Measurements from ENCODE around the gene ARHGAP18. TPM values are rescaled to one million over a fixed set of nuclear protein-coding genes. Genes with fewer than 3 reads are reported as not detected.
A peak's percentile ranks its signal among the peaks of the same experiment; 100 is the strongest.

The ARHGAP18 gene
- total RNA-seq, 2 donors from 2014 or later: 18.7 to 28.3 TPM

DNA sequence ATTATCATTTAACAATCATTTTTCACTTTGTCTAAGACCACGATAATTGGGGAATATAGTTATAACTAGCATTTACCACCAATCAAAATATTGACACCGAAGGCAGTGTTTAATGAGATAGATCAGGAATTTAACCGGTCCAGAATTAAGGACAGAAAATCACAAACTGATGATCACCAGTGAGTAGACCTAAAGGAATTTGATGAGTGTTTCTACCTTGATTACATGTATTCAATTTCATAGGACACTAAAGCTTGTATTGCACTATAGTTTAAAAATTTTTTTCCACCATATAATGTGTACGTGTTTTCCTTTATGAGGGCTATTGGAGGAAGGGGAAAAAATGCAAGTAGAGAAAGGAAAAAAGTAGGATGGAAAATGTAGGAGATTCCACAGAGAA, 22.6 kb upstream of the ARHGAP18 start:
- no peaks in the 10 kb centered on the region for H3K27me3 ChIP-seq

DNA sequence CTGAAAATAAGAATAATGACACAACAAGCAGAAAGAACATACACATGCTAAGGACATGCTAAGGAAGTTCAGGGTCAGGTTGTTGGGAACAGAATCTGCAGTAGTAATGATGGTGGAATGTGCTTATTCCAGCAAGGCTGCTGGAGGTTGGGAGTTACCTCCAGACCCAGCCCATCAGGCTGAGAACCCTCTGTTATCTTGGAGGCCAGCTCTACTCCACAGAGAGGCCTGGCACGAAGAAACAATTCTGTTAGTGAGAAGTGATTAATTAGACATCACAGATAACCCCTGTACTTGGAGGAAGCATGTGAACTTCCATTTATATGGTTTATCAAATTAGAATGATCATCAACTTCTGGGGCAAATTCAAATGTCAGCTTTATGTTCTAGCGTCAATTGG, 22.1 kb upstream of the ARHGAP18 start:
- no peaks in the 10 kb centered on the region for H3K36me3 ChIP-seq
- intact Hi-C loops (cut with DNase I): loop anchor here (5.0 kb wide), 1 partner anchor 235 kb away; no protein-coding TSS in a partner anchor
- no peak overlapping the region for H3K4me3 ChIP-seq
- H3K27ac ChIP-seq: no peak overlapping the region
- no peak for DNase-seq
- H3K4me1 ChIP-seq: no peaks in the 10 kb centered on the region
- no peaks in the 10 kb centered on the region for H3K27me3 ChIP-seq
- H3K9ac ChIP-seq (ENCODE audit: low read depth in 2 of 2, low read length in 2 of 2): no peak overlapping the region
- no peaks in the 10 kb centered on the region for H3K9me3 ChIP-seq
- TF ChIP-seq, protein P1, sequence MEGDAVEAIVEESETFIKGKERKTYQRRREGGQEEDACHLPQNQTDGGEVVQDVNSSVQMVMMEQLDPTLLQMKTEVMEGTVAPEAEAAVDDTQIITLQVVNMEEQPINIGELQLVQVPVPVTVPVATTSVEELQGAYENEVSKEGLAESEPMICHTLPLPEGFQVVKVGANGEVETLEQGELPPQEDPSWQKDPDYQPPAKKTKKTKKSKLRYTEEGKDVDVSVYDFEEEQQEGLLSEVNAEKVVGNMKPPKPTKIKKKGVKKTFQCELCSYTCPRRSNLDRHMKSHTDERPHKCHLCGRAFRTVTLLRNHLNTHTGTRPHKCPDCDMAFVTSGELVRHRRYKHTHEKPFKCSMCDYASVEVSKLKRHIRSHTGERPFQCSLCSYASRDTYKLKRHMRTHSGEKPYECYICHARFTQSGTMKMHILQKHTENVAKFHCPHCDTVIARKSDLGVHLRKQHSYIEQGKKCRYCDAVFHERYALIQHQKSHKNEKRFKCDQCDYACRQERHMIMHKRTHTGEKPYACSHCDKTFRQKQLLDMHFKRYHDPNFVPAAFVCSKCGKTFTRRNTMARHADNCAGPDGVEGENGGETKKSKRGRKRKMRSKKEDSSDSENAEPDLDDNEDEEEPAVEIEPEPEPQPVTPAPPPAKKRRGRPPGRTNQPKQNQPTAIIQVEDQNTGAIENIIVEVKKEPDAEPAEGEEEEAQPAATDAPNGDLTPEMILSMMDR (IDR thresholded peaks at IDR 0.05): no peak

More for the DNA sequence above, 22.6 kb upstream of the ARHGAP18 start:
- Histone ChIP-seq H3K4me3 (no peak overlapping the region), H3K9me3 (no peaks in the 10 kb centered on the region), H3K4me1 (no peaks in the 10 kb centered on the region), H3K36me3 (no peaks in the 10 kb centered on the region), H3K9ac (ENCODE audit: low read depth in 2 of 2, low read length in 2 of 2) (no peak overlapping the region), H3K27ac (no peak overlapping the region)
- TF ChIP-seq, protein P1 (IDR thresholded peaks at IDR 0.05): no peak
- DNase-seq: no peak
- intact Hi-C loops (cut with DNase I): loop anchor here (5.0 kb wide), 1 partner anchor 235 kb away; no protein-coding TSS in a partner anchor

DNA sequence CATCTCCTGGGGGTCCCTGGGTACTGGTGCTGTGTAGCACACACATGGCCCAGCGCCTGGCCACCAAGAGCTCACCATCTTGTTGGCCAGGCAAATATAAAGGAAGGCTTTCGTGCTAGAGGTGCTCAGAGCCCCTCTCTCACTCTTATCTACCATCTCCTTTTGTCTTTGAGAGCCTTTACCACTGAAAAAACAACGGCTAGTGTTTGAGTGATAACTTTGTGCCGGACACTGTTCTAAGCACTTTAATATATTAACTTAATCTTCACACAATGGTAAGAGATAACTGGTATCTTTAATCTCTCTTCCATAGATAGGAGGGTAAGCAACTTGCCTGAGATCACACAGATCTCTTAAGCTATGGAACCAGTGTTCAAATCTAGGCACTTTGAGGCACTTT, 21.5 kb upstream of the ARHGAP18 start:
- DNase-seq: no peak
- no peak overlapping the region for H3K4me3 ChIP-seq
- H3K9me3 ChIP-seq: no peaks in the 10 kb centered on the region
- no peak overlapping the region for H3K9ac ChIP-seq (ENCODE audit: low read depth in 2 of 2, low read length in 2 of 2)
- intact Hi-C loops (cut with DNase I): loop anchor here (5.0 kb wide), 1 partner anchor 234 kb away; no protein-coding TSS in a partner anchor
- no peak overlapping the region for H3K27ac ChIP-seq
- no peaks in the 10 kb centered on the region for H3K4me1 ChIP-seq
- TF ChIP-seq, protein P1 (IDR thresholded peaks at IDR 0.05): no peak
- no peaks in the 10 kb centered on the region for H3K36me3 ChIP-seq
- H3K27me3 ChIP-seq: no peaks in the 10 kb centered on the region

DNA sequence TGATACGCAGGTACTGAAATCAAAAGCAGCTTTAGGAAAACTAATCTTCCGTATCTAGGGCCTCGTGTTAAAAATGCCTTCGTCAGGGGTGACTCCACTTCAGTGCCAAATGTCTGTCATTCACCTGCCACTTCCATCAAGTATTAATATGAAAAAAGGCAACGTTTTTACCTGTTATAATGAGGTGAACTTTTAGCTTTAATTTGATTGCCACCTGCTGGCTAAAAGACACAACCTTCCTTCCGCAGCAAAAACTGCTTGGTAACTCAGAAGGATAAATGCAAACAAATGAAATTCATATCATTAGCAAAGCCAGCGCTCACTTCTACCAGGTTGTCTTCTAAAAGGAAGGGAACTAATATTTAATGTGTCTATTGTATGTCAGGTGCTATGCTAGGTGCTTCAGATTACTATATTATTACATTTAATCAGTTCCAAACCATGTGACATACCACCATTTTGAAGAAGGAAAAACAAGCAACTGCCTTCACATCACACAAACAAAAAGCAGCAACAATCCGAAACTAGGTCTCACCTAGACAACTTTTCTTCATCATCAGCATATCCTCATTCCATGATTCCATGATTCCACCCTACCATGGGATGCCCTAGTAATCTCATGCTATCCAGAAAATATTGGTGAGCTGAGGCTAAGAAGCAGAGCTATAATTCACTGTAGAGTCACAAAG, 20.6 kb upstream of the ARHGAP18 start:
- Histone ChIP-seq H3K9ac (ENCODE audit: low read depth in 2 of 2, low read length in 2 of 2) (no peak overlapping the region), H3K27ac (no peak overlapping the region), H3K4me1 (no peaks in the 10 kb centered on the region), H3K4me3 (no peak overlapping the region), H3K9me3 (no peaks in the 10 kb centered on the region), H3K36me3 (no peaks in the 10 kb centered on the region), H3K27me3 (no peaks in the 10 kb centered on the region)
- TF ChIP-seq, protein P1 (IDR thresholded peaks at IDR 0.05): peak; percentile 54
- intact Hi-C loops (cut with DNase I): loop anchor here (5.0 kb wide), 1 partner anchor 233 kb away; no protein-coding TSS in a partner anchor
- DNase-seq: no peak

DNA sequence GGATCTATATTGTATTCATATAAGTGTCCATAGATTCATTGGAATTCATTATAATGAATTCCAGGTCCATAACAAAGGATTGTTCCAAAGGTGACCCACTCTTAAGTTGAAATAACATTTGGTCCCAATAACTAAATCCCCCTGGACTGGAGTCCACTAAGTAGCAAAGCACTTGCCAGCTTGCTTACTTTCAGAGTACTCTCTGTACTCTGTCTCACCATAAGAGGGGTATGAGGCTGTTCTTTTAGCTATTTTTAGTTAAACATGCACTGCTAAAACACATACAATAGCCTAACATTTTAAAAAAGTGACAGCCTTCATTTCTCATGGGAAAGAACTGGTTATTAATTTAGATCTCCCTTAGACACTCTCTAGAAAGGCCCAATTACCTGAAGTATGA, 16.7 kb upstream of the ARHGAP18 start:
- no peak overlapping the region for H3K9ac ChIP-seq (ENCODE audit: low read depth in 2 of 2, low read length in 2 of 2)
- H3K27ac ChIP-seq: no peak overlapping the region
- no peaks in the 10 kb centered on the region for H3K27me3 ChIP-seq
- H3K36me3 ChIP-seq: no peaks in the 10 kb centered on the region
- intact Hi-C loops (cut with DNase I): loop anchor here (1.0 kb wide), 1 partner anchor 128 kb away; no protein-coding TSS in a partner anchor
- no peaks in the 10 kb centered on the region for H3K4me1 ChIP-seq
- no peaks in the 10 kb centered on the region for H3K9me3 ChIP-seq
- H3K4me3 ChIP-seq: no peak overlapping the region
- no peak for DNase-seq
- TF ChIP-seq, protein P1 (IDR thresholded peaks at IDR 0.05): no peak
